H9 (cell line): ENCODE results near the gene BANF1. TPM values are rescaled to one million over a fixed set of nuclear protein-coding genes. Genes with fewer than 3 reads are reported as not detected.

Source experiments
- DNase-seq: peaks from one replicate; pipeline ENCODE4 v3.0.0-alpha.2; 2017
- H2AFZ ChIP-seq: one replicate; pipeline ENCODE4 v1.6.1; 2013; ENCODE audit warnings: mild to moderate bottlenecking, low read length, control low read depth, moderate library complexity
- H2AK5ac ChIP-seq: 2 replicates; pipeline ENCODE4 v1.6.1; 2013; ENCODE audit warnings: low read length, control low read depth, mixed read lengths; ENCODE audit not compliant: insufficient read length
- H2BK120ac ChIP-seq: one replicate; pipeline ENCODE4 v1.6.1; 2013; ENCODE audit warnings: low read depth, mild to moderate bottlenecking, low read length, control low read depth, inconsistent platforms; ENCODE audit not compliant: poor library complexity, severe bottlenecking
- H2BK12ac ChIP-seq: 2 replicates; pipeline ENCODE4 v1.6.1; 2013; ENCODE audit warnings: low read length, control low read depth, mixed read lengths, low read depth; ENCODE audit not compliant: insufficient read length
- H2BK15ac ChIP-seq: 2 replicates; pipeline ENCODE4 v1.6.1; 2013; ENCODE audit warnings: low read depth, low read length, control low read depth
- H2BK20ac ChIP-seq: one replicate; pipeline ENCODE4 v1.6.1; 2013; ENCODE audit warnings: low read depth, mild to moderate bottlenecking, low read length, control low read depth, inconsistent platforms; ENCODE audit not compliant: poor library complexity, severe bottlenecking
- H2BK5ac ChIP-seq: 2 replicates; pipeline ENCODE4 v1.6.1; 2013; ENCODE audit warnings: low read length, control low read depth, mixed read lengths; ENCODE audit not compliant: insufficient read length
- H3K14ac ChIP-seq: 2 replicates; pipeline ENCODE4 v1.6.1; 2013; ENCODE audit warnings: low read length, control low read depth; ENCODE audit not compliant: insufficient read depth
- H3K18ac ChIP-seq: 2 replicates; pipeline ENCODE4 v1.6.1; 2013; ENCODE audit warnings: low read depth, mild to moderate bottlenecking, mixed read lengths, low read length, control low read depth; ENCODE audit not compliant: insufficient read length
- H3K23ac ChIP-seq: 2 replicates; pipeline ENCODE4 v1.6.1; 2013; ENCODE audit warnings: low read length, control low read depth, mixed read lengths, low read depth; ENCODE audit not compliant: insufficient read length
- H3K23me2 ChIP-seq: 2 replicates; pipeline ENCODE4 v1.6.1; 2013; ENCODE audit warnings: low read depth, mild to moderate bottlenecking, mixed read lengths, low read length, control low read depth; ENCODE audit not compliant: insufficient read length, poor library complexity, severe bottlenecking
- H3K27ac ChIP-seq: 2 replicates; pipeline ENCODE4 v1.5.1; 2013; ENCODE audit warnings: low read length, control low read depth, mixed read lengths, low read depth; ENCODE audit not compliant: insufficient read length
- H3K27me3 ChIP-seq: 2 replicates; pipeline ENCODE4 v1.6.1; 2013; ENCODE audit warnings: low read length, control low read depth, inconsistent platforms; ENCODE audit not compliant: insufficient read depth
- H3K4ac ChIP-seq: 2 replicates; pipeline ENCODE4 v1.6.1; 2013; ENCODE audit warnings: low read depth, mild to moderate bottlenecking, control low read depth, inconsistent platforms, low read length, moderate library complexity
- H3K4me1 ChIP-seq: 2 replicates; pipeline ENCODE4 v1.6.1; 2013; ENCODE audit warnings: low read length, control low read depth, inconsistent platforms; ENCODE audit not compliant: insufficient read depth
- H3K4me2 ChIP-seq: 2 replicates; pipeline ENCODE4 v1.6.1; 2013; ENCODE audit warnings: low read length, control low read depth, mixed read lengths; ENCODE audit not compliant: insufficient read length, insufficient read depth
- H3K56ac ChIP-seq: 2 replicates; pipeline ENCODE4 v1.6.1; 2013; ENCODE audit warnings: low read depth, mild to moderate bottlenecking, mixed read lengths, low read length, control low read depth; ENCODE audit not compliant: insufficient read length
- H3K79me1 ChIP-seq: 2 replicates; pipeline ENCODE4 v1.6.1; 2013; ENCODE audit warnings: low read depth, mild to moderate bottlenecking, moderate library complexity, low read length, control low read depth, inconsistent platforms; ENCODE audit not compliant: insufficient read depth, poor library complexity, severe bottlenecking
- H3K79me2 ChIP-seq: 2 replicates; pipeline ENCODE4 v1.6.1; 2013; ENCODE audit warnings: low read length, control low read depth, inconsistent platforms; ENCODE audit not compliant: insufficient read depth
- H3K9ac ChIP-seq: 2 replicates; pipeline ENCODE4 v1.6.1; 2013; ENCODE audit warnings: low read length, control low read depth, mixed read lengths; ENCODE audit not compliant: insufficient read length; ENCODE audit errors: extremely low read depth
- H3K9me3 ChIP-seq: one replicate; pipeline ENCODE4 v1.6.1; 2013; ENCODE audit warnings: low read depth, low read length, inconsistent platforms; ENCODE audit not compliant: control insufficient read depth
- H3T11ph ChIP-seq: one replicate; pipeline ENCODE4 v1.6.1; 2013; ENCODE audit warnings: mild to moderate bottlenecking, low read length, control low read depth, inconsistent platforms
- H4K20me1 ChIP-seq: one replicate; pipeline ENCODE4 v1.6.1; 2013; ENCODE audit not compliant: control insufficient read depth, insufficient read length, insufficient read depth
- H4K5ac ChIP-seq: 2 replicates; pipeline ENCODE4 v1.6.1; 2013; ENCODE audit warnings: low read depth, mild to moderate bottlenecking, mixed read lengths, low read length, control low read depth; ENCODE audit not compliant: insufficient read length
- H4K8ac ChIP-seq: replicated peaks from 2 replicates; pipeline ENCODE4 v1.6.1; 2013; ENCODE audit warnings: low read length, control low read depth, mixed read lengths, low read depth; ENCODE audit not compliant: insufficient read length
- H4K91ac ChIP-seq: 2 replicates; pipeline ENCODE4 v1.6.1; 2013; ENCODE audit warnings: low read depth, mild to moderate bottlenecking, moderate library complexity, mixed read lengths, low read length, control low read depth; ENCODE audit not compliant: insufficient read length
- H3K27ac Mint-ChIP-seq, 3 experiments: 2 replicates in 2 of 3; 3 replicates in 1 of 3; pipeline ENCODE4 v1.8.0; 2020 to 2021; ENCODE audit warnings: mixed read lengths in 3 of 3, mild to moderate bottlenecking in 1 of 3, moderate library complexity in 1 of 3
- H3K27me3 Mint-ChIP-seq: 2 replicates; pipeline ENCODE4 v1.8.0; 2021; ENCODE audit warnings: low read depth, mild to moderate bottlenecking, moderate library complexity, mixed read lengths
- H3K36me3 Mint-ChIP-seq, 3 experiments: 2 replicates in 2 of 3; 3 replicates in 1 of 3; pipeline ENCODE4 v1.8.0; 2020 to 2021; ENCODE audit warnings: low read depth in 3 of 3, mixed read lengths in 3 of 3; ENCODE audit not compliant: insufficient read depth in 1 of 3
- H3K4me1 Mint-ChIP-seq, 2 experiments: 2 replicates each; pipeline ENCODE4 v1.8.0; 2020; ENCODE audit warnings: mixed read lengths in 2 of 2
- H3K4me3 Mint-ChIP-seq, 2 experiments: 2 replicates in 1 of 2; 3 replicates in 1 of 2; pipeline ENCODE4 v1.8.0; 2020 to 2021; ENCODE audit warnings: mild to moderate bottlenecking in 2 of 2, mixed read lengths in 2 of 2, moderate library complexity in 1 of 2
- H3K9me3 Mint-ChIP-seq, 2 experiments: 2 replicates in 1 of 2; 3 replicates in 1 of 2; pipeline ENCODE4 v1.8.0; 2020; ENCODE audit warnings: mild to moderate bottlenecking in 2 of 2, mixed read lengths in 2 of 2, moderate library complexity in 1 of 2
- WGBS: extraction: QIAGEN DNeasy Blood & Tissue Kit; methylation state at CpG from one replicate; pipeline ENCODE4 v1.1.7; 2013; ENCODE audit warnings: missing lambda C conversion rate, low lambda C conversion rate, mixed read lengths; ENCODE audit not compliant: insufficient read length; ENCODE audit errors: extremely low coverage; 5-methylcytosine and 5-hydroxymethylcytosine counted together
- total RNA-seq: library from RNA; stranded (reverse); gene quantifications from 2 replicates; pipeline ENCODE4 v1.2.1, GENCODE V29; 2021
- TF ChIP-seq, protein P1 (sequence below): fragments of 200-600 bp; sonication (generic); conservative IDR thresholded peaks from 3 replicates; pipeline ENCODE4 v1.8.0; 2021; ENCODE audit warnings: antibody characterized with exemption, mild to moderate bottlenecking

Gene BANF1
- total RNA-seq, 1 experiment from 2014 or later, result 346 TPM

DNA sequence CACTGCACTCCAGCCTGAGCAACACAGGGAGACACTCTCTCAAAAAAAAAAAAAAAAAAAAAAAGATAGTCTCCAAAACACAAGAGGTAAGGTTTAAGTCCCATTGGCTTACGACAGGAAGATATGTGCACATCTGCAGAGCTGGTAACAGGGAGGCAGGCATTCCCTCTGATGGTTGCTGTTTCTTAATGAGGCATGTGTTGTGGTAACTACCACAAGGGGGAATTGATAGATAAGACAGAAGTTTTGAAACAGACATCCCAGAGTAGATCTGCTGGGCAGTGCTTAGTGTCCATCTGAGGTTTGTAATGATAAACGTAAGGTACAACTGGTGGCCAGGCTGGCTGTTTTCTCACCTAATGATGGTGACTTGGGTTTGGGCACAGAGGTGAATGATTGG, 5.0 kb upstream of the BANF1 start:
- no peak overlapping the region for H2BK15ac ChIP-seq
- no peak overlapping the region for H2AFZ ChIP-seq
- WGBS, result no CpG with 5 or more reads among the region's 2 CpGs
- no peak overlapping the region for H4K8ac ChIP-seq
- H3K4ac ChIP-seq, result no peak overlapping the region
- Mint-ChIP-seq H3K36me3 (peaks cover 39 to 49% (median 43%) of the 10 kb centered on the region in 3 experiments), H3K4me3 (no peak overlapping the region), H3K9me3 (no peaks in the 10 kb centered on the region), H3K4me1 (peaks cover 3 to 4% of the 10 kb centered on the region in 2 experiments; a peak in 3 of 4 replicates), H3K27me3 (no peaks in the 10 kb centered on the region), H3K27ac (no peak overlapping the region)
- H3K27ac ChIP-seq, result no peak overlapping the region
- H4K91ac ChIP-seq, result no peak overlapping the region
- H3K79me2 ChIP-seq, result peaks cover 6% of the 10 kb centered on the region; the same call in 1 of the 2 replicates
- H2BK120ac ChIP-seq, result no peak overlapping the region
- DNase-seq, result no peak
- no peak overlapping the region for H3K23ac ChIP-seq
- H2BK5ac ChIP-seq, result no peak overlapping the region
- no peaks in the 10 kb centered on the region for H4K20me1 ChIP-seq
- H3K23me2 ChIP-seq, result peaks cover 6% of the 10 kb centered on the region
- H3K9ac ChIP-seq, result no peak overlapping the region
- H4K5ac ChIP-seq, result no peak overlapping the region
- H2BK12ac ChIP-seq, result no peak overlapping the region
- H3T11ph ChIP-seq, result no peak overlapping the region
- H3K4me2 ChIP-seq, result no peak overlapping the region
- H3K27me3 ChIP-seq, result no peaks in the 10 kb centered on the region
- H3K4me1 ChIP-seq, result no peaks in the 10 kb centered on the region
- H3K56ac ChIP-seq, result no peak overlapping the region
- H2BK20ac ChIP-seq, result no peak overlapping the region
- no peaks in the 10 kb centered on the region for H3K79me1 ChIP-seq
- no peak overlapping the region for H3K18ac ChIP-seq
- H3K14ac ChIP-seq, result no peak overlapping the region
- H3K9me3 ChIP-seq, result no peaks in the 10 kb centered on the region
- TF ChIP-seq, protein P1, sequence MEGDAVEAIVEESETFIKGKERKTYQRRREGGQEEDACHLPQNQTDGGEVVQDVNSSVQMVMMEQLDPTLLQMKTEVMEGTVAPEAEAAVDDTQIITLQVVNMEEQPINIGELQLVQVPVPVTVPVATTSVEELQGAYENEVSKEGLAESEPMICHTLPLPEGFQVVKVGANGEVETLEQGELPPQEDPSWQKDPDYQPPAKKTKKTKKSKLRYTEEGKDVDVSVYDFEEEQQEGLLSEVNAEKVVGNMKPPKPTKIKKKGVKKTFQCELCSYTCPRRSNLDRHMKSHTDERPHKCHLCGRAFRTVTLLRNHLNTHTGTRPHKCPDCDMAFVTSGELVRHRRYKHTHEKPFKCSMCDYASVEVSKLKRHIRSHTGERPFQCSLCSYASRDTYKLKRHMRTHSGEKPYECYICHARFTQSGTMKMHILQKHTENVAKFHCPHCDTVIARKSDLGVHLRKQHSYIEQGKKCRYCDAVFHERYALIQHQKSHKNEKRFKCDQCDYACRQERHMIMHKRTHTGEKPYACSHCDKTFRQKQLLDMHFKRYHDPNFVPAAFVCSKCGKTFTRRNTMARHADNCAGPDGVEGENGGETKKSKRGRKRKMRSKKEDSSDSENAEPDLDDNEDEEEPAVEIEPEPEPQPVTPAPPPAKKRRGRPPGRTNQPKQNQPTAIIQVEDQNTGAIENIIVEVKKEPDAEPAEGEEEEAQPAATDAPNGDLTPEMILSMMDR, result no peak
- H2AK5ac ChIP-seq, result no peak overlapping the region
